Kidney glomerular epithelial cell (primary cell): ENCODE data around the gene IQSEC3.

Source experiments
- DNase-seq: peaks from one replicate; lab custom pipeline; 2025; lab: John Stamatoyannopoulos, UW

IQSEC3 gene

GRCh38 chr12:78981-79380 is 12.4 kb downstream of the IQSEC3 start:
- DNase-seq, result no peak

- no peak for DNase-seq
Observed at GRCh38 chr12:80681-81190, 14.2 kb downstream of the IQSEC3 start.

DNA sequence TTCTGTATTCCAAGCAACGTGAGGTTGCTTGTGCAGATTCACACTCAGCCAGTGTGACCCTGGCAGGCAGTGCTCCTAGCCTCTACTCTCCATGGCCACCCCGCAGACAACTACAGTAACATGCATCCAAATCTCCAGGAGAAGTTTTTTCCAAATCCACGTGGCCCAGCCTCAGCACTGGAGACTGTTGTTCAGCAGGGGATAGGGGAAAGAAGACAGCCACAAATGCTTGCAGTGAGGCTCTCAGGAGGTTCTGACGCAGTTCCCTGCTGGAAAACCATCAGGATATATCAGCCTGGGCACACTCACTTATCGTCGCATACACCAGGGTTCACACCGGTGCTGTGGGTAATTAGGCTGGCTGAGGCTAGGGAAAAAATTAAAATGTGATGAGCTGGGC is 16.2 kb downstream of the IQSEC3 start:
- no peak for DNase-seq

GRCh38 chr12:84056-84455 is 17.5 kb downstream of the IQSEC3 start:
- no peak for DNase-seq

GRCh38 chr12:85191-85666 is 18.7 kb downstream of the IQSEC3 start:
- no peak for DNase-seq

GRCh38 chr12:87315-87714 is 20.7 kb downstream of the IQSEC3 start:
- DNase-seq, result no peak

DNA sequence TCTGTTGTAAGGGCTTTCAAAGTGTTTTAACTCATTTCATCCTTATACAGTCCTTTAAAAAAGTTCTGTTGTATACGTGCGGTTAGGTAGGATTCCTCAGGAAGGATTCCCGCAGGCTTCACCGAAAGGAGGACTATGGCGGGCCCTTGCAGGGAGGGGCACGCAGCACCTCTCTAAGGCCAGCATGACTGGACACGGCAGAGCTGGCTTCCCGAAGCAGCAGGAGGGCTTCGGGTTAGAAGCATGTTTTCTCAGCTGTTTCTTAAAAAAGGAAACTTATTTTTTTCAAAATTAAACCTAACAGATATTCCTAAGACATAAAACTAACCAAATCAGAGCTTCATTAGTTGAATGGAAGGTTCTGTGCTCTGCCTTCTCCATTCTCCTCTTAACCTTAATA is 21.3 kb downstream of the IQSEC3 start:
- no peak for DNase-seq

GRCh38 chr12:89653-90052 is 23.1 kb downstream of the IQSEC3 start:
- DNase-seq, result no peak

DNA sequence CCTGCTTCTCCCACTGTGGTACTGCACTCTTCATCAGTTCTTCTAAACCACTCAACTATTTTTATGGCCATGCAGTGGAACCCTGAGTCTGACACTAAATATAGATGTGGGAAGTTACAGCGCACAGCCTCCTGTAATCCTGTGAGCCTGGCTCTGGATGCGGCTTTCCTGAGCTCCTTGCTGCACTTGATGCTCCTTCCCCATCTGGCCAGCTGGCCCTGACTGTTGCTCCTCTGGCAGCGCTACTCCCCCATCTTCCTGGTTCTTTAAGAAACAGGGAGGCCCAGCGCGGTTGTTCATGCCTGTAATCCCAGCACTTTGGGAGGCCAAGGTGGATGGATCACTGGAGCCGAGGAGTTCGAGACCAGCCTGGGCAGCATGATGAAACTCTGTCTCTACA is 24.6 kb downstream of the IQSEC3 start:
- DNase-seq, result no peak

DNA sequence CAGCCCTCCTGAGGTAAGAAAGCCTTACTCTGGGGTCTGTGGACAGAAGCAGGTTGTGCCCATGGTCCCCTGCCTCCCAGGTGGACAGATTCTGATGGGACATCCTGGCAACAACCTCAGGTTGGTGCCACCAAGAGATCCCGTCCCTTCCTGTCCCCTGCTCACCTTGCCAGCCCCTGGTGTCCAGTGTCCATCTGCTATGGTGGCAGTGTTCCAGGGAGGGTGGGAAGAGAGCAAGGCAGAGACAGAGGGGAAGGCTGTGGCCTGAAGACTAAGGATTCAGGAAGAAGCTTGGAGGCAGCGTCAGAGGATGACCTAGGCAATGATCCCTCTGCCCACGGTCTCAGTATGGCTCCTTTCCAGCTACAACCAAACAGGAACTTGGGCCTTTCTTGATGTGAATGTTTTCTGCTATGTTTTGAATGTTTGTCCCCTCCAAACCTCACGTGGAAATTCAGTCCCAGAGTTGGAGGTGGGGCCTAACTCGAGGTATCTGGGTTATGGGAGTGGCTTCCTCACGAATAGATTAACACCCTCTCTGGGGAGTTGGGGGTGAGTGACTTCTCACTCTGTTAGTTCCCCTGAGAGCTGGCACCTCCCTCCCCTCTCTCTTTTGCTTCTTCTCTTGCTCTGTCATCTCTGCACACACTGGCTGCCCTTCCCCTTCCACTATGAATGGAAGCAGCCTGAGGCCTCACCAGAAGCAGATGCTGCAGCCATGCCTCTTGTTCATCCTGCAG is 26.9 kb downstream of the IQSEC3 start:
- DNase-seq, result no peak

- peak; percentile 24 for DNase-seq
Observed at GRCh38 chr12:96543-96942, 30.0 kb downstream of the IQSEC3 start.

DNA sequence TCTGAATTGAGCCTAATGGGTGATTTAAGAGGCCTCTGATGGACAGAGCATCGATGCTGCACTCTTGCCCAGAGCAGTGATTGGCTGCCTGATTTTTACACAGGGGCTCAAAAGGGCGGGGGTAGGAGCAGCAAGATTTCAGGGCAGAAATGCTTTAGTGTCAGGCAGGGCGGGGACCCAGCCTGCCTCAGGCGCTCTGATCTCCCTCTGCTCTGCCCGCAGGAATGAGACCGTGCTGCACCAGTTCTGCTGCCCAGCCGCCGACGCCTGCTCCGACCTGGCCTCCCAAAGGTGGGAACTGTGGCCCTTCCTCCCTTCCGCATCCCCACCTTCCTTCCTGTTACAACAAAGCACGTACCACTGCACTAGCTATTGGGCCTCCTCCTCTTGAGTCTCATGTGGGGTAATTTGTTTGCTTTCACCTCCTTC is 32.4 kb downstream of the IQSEC3 start:
- no peak for DNase-seq

DNA sequence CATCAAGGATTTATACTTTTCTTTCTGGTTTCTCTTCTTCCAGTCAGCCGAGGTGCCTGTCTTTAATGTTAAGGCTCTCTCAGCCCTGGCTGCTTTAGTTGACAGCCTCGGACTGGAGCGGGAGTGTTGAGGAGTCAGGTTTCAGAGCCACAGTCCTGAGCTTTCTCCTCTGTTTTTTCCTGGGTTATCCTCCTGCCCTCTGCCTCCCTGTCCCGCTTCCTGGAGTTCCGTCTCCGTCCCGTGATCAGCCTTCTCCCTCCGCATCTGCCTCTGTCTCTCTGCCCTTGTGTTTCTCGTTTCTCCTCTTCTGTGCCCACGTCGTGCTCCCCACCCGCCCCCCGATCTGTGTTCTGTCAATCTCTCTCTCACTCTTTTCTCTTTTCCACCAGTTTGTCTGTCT is 33.0 kb downstream of the IQSEC3 start:
- no peak for DNase-seq

DNA sequence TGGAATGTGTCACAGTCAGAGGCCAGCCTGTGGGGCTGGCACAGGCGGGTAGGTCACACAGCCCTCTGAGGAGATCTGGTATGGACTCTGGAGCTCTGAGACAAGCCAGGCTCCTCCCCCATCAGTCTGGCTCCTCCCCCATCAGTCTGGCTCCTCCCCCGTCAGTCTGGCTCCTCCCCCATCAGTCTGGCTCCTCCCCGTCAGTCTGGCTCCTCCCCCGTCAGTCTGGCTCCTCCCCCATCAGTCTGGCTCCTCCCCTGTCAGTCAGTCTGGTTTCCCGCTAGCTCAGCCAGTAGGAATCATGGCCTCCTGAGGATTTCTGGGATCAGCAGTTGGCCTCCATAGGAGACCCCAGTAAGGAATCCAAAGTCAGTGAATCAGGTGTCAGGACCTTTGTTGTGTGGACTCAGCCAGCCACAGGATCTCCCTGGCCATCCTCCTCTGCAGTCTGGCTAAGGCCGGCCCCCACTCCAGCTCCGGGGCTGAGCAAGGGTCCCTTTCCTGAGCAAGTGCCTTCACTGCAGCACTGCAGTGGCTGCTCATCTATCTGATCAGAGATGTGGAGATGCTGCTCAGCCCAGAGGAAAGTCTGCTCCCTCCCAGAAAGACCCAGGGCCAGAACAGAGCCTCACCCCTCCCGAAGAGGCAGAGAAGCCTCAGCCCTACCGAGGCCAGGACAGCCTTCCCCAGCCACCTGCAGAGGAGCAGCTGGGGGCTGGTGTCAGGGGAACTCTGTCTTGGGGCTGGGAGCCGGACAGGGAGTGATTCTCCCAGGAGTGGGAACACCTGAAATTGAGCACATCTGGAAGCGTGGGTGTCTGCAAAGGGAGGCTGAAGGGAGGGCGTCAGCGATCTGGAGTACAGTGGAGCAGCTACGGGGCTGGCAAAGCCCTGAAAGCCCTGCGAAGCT is 35.7 kb downstream of the IQSEC3 start:
- no peak for DNase-seq

DNA sequence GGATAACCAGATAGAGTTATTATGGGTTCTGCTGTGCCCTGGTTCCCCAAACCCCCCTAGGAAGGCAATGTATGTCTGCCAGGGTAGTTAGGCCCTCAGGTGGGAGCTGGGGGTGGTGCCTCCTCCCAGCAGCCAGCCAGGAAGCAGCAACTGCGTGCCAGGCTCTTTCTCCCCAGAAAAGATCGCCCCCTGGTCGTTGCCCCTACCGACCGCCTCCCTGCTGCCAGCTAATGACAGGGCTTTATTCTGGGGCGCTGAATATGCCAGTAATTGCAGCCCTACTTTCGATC is 36.3 kb downstream of the IQSEC3 start:
- no peak for DNase-seq

GRCh38 chr12:103169-103981 is 36.8 kb downstream of the IQSEC3 start:
- no peak for DNase-seq

DNA sequence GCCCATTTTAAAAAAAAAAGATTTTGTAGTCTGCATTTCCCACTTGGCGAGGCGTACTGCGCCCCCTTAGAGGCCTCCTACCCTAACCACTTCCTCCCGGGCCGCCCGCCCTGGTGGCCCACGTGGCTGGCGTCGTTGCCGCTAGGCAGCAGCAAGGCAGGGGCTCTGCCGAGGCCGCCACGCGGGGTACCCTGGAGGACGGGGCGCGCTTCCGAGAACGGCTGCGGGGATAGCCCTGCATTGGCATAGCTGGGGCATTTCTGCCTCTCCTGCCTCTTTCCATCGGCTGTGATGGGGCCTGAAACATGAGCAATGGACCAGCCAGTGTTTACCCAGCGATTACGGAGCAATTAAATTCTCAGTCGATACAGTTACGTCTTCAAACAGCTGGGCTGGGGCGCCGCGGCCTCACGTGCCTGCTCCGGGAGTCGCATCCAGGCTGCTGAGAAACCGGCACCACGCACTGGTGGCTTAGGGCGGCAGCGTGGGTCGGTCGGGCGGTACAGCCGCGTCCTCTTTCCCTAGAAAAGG is 38.0 kb downstream of the IQSEC3 start:
- DNase-seq, result no peak

DNA sequence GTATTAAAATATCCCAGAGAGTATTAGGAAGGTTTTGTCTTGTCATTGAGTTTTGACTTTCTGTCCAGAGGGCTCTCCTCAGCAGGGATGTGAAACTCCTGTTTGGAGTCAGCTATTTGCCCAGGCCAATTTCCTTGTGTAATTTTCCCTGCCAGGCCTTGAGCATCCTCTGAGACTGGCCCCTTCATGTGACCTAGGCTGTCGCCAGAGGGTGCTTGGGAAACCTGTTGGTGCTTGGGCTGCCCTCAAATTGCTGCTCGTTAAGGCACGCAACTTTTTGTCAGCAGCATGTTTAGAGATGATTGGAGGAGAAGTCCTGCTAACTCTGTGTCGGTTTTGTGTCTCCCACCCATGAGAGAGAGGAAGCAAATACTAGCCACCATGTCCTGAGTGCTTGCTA is 39.1 kb downstream of the IQSEC3 start:
- no peak for DNase-seq

- DNase-seq, result no peak
Observed at GRCh38 chr12:106118-106591, 39.6 kb downstream of the IQSEC3 start.

GRCh38 chr12:108594-108993 is 42.0 kb downstream of the IQSEC3 start:
- DNase-seq, result peak; percentile 29

GRCh38 chr12:109446-109845 is 42.9 kb downstream of the IQSEC3 start:
- no peak for DNase-seq

- DNase-seq, result no peak
Observed at GRCh38 chr12:109872-110271, 43.3 kb downstream of the IQSEC3 start.
